Activated gamma-delta T cell treated with Interleukin-2 at 50 U/mL for 16 hours (primary cell): ENCODE results near the gene ZNF664.

ENCODE experiments used
- DNase-seq: peaks from one replicate; pipeline ENCODE4 v3.0.0-alpha.2; 2020

The ZNF664 gene

GRCh38 chr12:124013073-124013472, 40.1 kb downstream of the ZNF664 start:
- DNase-seq = no peak

- DNase-seq = no peak
Observed at GRCh38 chr12:124015494-124016461, 42.8 kb downstream of the ZNF664 start.

- DNase-seq = no peak
Observed at GRCh38 chr12:124017064-124017463, 44.0 kb downstream of the ZNF664 start.

- DNase-seq = no peak
Observed at GRCh38 chr12:124018539-124018938, 45.5 kb downstream of the ZNF664 start.

GRCh38 chr12:124019115-124019514, 46.1 kb downstream of the ZNF664 start:
- DNase-seq = no peak

- no peak for DNase-seq
Observed at GRCh38 chr12:124020514-124020949, 47.5 kb downstream of the ZNF664 start.

- DNase-seq = no peak
Observed at GRCh38 chr12:124021007-124021406, 48.0 kb downstream of the ZNF664 start.

- DNase-seq = no peak
Observed at GRCh38 chr12:124022161-124022560, 49.1 kb downstream of the ZNF664 start.

- DNase-seq = no peak
Observed at GRCh38 chr12:124024263-124024678, 51.3 kb downstream of the ZNF664 start.

GRCh38 chr12:124024776-124025175, 51.8 kb downstream of the ZNF664 start:
- DNase-seq = no peak

GRCh38 chr12:124025661-124026060, 52.6 kb downstream of the ZNF664 start:
- no peak for DNase-seq

- DNase-seq = no peak
Observed at GRCh38 chr12:124026755-124027745, 54.0 kb downstream of the ZNF664 start.

GRCh38 chr12:124027753-124028554, 54.9 kb downstream of the ZNF664 start:
- no peak for DNase-seq

GRCh38 chr12:124028555-124028925, 55.5 kb downstream of the ZNF664 start:
- no peak for DNase-seq

GRCh38 chr12:124030008-124030407, 57.0 kb downstream of the ZNF664 start:
- no peak for DNase-seq

GRCh38 chr12:124030510-124030909, 57.5 kb downstream of the ZNF664 start:
- no peak for DNase-seq

- no peak for DNase-seq
Observed at GRCh38 chr12:124031058-124031457, 58.0 kb downstream of the ZNF664 start.

GRCh38 chr12:124032265-124032886, 59.4 kb downstream of the ZNF664 start:
- no peak for DNase-seq

- DNase-seq = no peak
Observed at GRCh38 chr12:124033859-124034258, 60.8 kb downstream of the ZNF664 start.

GRCh38 chr12:124034297-124034696, 61.3 kb downstream of the ZNF664 start:
- no peak for DNase-seq

- no peak for DNase-seq
Observed at GRCh38 chr12:124035163-124035562, 62.1 kb downstream of the ZNF664 start.

- no peak for DNase-seq
Observed at GRCh38 chr12:124036171-124036598, 63.2 kb downstream of the ZNF664 start.
